ENCODE results near the gene PSMD8.

- TF ChIP-seq CTCF (conservative IDR thresholded peaks at IDR 0.05 in 1 of 2, IDR thresholded peaks at IDR 0.05 in 1 of 2; ENCODE audit: extremely low read depth in 1 of 2, insufficient read depth in 1 of 2, low read depth in 1 of 2, low read length in 2 of 2): no peak
- TF ChIP-seq EZH2 (IDR thresholded peaks at IDR 0.05; ENCODE audit: borderline replicate concordance, low read length): no peak
Observed at GRCh38 chr19:38386300-38386970, 12.1 kb downstream of the PSMD8 start.
